NCI-H1417 (cell line): ENCODE data around the gene ENTPD8.
A peak's percentile ranks its signal among the peaks of the same experiment; 100 is the strongest.

Experiments used
- DNase-seq, 3 experiments: peaks; one replicate each; lab custom pipeline; 2025; lab: John Stamatoyannopoulos, UW

Gene ENTPD8, protein sequence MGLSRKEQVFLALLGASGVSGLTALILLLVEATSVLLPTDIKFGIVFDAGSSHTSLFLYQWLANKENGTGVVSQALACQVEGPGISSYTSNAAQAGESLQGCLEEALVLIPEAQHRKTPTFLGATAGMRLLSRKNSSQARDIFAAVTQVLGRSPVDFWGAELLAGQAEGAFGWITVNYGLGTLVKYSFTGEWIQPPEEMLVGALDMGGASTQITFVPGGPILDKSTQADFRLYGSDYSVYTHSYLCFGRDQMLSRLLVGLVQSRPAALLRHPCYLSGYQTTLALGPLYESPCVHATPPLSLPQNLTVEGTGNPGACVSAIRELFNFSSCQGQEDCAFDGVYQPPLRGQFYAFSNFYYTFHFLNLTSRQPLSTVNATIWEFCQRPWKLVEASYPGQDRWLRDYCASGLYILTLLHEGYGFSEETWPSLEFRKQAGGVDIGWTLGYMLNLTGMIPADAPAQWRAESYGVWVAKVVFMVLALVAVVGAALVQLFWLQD

GRCh38 chr9:137441289-137441934 lies at the start of gene ENTPD8:
Gene ENTPD8 (minus strand): TSS chr9:137441357. CDS start chr9:137438285, 3,072 bp downstream.
- peak; percentile 5 to 95 (median 95) for DNase-seq

- DNase-seq, result no peak
These were observed 49.5 kb upstream of the ENTPD8 start for GRCh38 chr9:137490532-137491186.

DNA sequence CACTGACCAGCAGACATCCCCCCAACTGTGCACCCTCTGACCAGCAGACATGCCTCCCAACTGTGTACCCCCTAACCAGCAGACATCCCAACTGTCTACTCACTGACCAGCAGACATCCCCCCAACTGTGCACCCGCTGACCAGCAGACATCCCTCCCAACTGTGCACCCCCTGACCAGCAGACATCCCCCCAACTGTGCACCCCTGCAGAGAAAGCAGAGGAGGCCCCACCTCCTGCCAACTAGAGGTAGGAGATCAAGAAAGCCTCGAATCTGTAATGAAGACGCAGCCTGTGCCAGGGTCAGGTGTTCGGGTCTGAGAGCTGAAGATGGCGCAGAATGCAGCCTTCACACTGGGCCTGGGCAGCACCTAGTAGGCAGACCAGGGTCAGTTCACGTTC lies 47.7 kb upstream of the ENTPD8 start:
- DNase-seq, result no peak

GRCh38 chr9:137488327-137488653 lies 47.1 kb upstream of the ENTPD8 start:
- peak; percentile 37 to 88 (median 82) for DNase-seq

DNA sequence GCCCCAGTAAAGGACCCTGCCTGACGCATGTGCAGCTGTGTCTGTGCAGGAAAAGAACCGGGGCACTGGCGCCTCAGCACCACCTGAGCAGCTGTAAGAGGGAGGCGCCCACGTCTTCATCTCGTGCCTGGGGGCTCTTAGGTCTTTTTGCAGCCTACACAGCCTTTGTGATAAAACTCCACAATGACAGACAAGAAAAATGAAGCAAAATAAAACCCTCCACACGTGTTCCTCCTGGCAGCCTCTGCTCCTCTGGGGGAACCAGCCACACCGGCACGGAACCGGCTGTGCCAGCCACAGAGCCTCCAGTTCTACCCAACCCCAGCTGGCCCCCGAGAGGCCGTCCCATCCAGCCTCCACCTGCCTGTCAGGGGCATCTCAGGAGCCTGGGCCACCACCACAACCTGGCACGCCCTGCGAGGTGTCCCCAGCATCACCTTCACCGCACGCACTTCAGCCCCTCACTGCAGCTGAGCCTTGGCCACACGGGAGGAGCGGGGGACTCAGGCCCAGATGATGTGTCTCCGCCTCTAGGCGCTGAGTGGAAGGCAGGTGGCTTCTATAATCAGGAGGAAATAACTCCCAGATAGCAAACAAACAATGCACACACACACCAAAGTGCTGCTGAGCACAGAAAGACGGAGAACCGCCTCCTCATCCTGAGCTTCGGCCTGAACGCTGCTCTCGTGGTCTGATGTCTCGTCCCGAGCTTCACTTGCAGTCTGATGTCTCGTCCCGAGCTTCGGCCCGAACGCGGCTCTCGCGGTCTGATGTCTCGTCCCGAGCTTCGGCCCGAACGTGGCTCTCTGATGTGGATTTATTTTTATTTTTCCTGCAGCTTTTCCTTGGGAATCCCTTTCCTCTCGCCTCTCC lies 46.5 kb upstream of the ENTPD8 start:
- peak; percentile 37 to 93 (median 82) for DNase-seq

GRCh38 chr9:137486545-137487453 lies 45.6 kb upstream of the ENTPD8 start:
- no peak for DNase-seq

- no peak for DNase-seq
These were observed 45.0 kb upstream of the ENTPD8 start for GRCh38 chr9:137486141-137486490.

- DNase-seq, result peak in 2 of 3 experiments; percentile 66 to 87
These were observed 44.4 kb upstream of the ENTPD8 start for GRCh38 chr9:137485343-137486140.

DNA sequence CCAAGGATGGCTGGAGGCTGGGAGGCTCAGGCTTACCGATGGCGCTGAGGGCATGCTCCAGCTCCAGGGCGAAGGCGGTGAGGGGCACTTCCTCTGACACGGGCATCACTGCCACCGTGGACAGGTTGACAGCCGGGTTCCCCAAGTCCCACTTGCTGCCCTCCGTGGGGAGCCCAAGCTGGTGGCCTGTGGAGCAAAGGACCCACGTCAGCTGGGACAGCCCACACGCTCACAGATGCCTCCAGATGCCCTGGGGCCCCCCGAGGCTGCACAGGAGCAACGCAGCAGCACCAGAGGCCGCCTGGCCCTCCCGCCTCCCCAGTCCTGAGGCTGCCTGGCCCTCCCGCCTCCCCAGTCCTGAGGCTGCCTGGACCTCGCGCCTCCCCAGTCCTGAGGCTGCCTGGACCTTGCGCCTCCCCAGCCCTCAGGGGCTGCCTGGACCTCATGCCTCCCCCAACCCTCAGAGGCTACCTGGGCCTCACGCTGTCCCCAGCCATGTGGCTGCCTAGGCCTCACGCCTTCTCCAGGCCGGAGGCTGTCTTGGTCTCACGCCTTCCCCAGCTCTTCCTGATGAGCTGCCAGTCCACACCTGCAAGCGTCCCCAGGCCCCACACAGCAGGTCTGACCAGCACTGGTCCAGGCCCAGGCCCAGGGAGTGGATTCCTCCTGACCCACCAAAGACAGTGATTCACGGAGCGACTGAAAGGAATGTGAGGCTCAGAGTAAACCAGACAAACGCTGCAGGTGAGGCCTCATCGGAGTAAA lies 43.6 kb upstream of the ENTPD8 start:
- DNase-seq, result peak in 1 of 3 experiments; percentile 66

DNA sequence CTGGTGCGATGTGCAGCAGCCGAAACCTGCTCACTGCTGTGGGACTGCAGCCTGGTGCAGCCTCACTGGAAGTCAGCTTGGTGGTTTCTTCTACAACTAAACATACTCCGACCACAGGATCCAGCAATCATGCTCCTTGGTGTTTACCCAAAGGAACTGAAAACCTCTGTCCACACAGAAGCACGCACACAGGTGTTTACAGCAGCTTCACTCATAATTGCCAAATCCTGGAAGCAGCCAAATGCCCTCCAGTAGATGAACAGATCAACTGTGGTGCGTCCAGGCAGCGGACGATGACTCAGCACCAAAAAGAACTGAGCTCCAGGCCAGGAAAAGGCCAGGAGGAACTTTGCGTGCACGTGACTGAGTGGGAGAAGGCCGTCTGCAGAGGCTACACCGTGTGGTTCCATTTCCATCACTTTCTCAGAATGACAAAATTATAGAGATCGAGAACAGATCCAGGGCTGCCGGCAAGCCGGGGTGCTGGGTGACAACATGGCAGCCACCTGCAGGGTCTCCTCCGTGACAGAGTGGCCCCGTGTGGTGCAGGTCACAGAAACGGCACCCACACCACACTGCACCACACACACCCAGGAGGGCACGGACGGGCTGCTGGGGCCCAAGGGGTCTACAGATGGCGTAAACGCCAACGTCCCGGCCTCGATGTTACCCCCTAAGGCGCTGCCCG lies 41.1 kb upstream of the ENTPD8 start:
- peak in 1 of 3 experiments; percentile 19 for DNase-seq

DNA sequence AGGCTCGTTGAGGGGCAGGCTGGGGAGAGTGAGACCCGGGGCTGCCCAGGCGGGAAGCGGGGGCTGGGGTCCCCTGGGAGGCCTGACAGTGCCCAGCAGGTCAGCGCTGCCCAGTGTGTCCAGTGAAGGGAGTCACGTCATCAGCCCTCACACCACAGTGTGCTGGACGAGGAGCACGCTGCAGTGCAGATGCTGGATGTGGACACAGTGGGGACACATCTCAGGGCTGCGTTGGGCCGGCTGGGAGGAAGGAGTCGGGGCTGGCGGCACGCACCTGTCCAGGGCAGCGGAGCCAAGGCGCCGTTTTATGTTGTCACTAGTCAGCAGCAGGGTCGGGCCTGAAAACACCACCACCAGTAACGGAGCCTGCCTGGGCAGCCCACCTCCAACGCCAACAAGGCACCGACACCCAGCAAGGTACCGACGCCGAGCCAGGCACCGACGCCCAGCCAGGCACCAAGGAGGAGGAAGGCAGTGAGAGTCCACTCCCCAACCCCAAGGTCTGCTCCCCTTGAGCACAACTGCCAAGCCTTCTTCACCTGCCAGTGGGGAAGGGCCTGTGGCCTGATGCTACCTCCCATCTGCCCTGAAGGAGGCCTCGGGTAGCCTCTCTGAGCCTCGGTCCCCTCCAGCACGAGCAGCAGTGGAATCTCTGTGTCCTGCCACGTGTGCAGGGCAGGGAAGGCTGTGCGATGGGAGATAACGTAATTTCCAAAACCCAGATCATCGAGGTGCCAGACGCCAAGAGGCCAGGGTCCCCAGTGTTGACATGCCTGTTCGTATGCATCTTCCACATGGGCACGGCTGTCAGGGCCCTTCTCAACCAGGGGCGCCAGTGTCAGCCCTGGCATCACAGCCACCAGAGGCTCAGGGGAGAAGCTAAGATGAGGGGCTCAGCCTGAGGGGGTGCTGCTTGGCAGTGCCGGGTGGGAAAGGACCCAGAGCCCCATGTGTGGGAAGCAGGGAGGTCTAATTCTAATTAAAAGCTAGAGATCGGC lies 39.8 kb upstream of the ENTPD8 start:
- DNase-seq, result no peak

GRCh38 chr9:137479892-137480685 lies 38.9 kb upstream of the ENTPD8 start:
- DNase-seq, result peak in 2 of 3 experiments; percentile 76 to 84

DNA sequence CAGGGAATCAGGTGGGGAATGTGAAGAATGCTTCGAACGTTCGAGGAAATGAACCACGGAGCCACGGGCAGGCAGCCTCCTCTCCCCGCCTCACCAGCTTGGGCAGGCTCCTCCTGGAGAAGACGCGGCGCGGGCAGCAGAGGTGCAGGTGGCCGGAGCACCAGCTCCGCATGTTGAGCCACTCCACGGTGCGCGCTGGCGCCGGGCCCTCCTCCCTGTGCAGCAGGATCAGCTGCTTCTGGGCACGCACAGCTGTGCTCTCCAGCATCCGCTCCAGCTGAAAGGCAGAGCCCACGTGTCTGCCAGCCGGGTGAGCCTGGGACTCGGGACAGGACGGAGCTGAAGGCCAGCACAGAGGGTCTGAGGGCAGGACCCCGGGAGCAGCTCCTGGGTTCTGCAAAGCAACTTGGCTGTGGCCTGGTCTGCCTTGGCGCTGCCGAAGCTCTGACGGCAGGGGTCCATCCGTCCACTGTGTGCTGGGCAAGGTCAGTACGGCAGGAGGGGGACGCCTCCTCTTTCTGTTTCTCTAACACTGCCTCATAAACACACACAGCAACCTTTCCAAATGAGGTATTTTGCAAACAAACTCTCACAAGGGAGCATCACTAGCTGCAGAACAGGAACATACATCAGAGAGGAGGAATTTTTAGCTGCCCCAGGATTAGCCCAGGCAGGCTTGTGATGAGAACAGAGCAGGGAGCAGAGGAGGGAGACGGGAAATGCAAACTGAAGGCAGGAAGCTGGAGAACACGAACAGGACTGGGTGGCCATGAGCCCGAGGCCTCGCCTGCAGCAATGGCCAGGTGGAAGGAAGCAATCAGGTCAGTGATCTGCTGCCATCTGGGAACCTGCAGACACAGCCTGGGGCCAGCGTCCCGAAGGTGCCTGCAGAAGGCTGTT lies 38.1 kb upstream of the ENTPD8 start:
- peak in 2 of 3 experiments; percentile 85 to 87 for DNase-seq

GRCh38 chr9:137478613-137478961 lies 37.4 kb upstream of the ENTPD8 start:
- DNase-seq, result no peak
